WTC11 (cell line): ENCODE measurements around the gene IL18R1. TPM values are rescaled to one million over a fixed set of nuclear protein-coding genes. Genes with fewer than 3 reads are reported as not detected.

Source experiments
- ATAC-seq: fragments of 200-7000 bp; cut with Tn5 transposase; 2 replicates; pipeline ENCODE4 v1.10.0; 2021; ENCODE audit warnings: mild to moderate bottlenecking, moderate library complexity
- CTCF ChIA-PET: fragments of 300-600 bp; sonication (Branson Sonifier 250); formaldehyde crosslinking; loops from one replicate; lab custom pipeline; 2021; ENCODE audit warnings: antibody characterized with exemption; lab: Charles Lee
- POLR2A ChIA-PET: fragments of 350-600 bp; sonication (Branson Sonifier 250); formaldehyde crosslinking; loops from one replicate; lab custom pipeline; 2021; ENCODE audit warnings: antibody characterized with exemption; lab: Charles Lee
- DNase-seq: peaks from one replicate; pipeline ENCODE4 v3.0.0; 2021; ENCODE audit warnings: low spot score
- H3K27ac Mint-ChIP-seq: 2 replicates; pipeline ENCODE4 v1.8.0; 2021; ENCODE audit warnings: mixed read lengths
- H3K27me3 Mint-ChIP-seq: 2 replicates; pipeline ENCODE4 v1.8.0; 2021; ENCODE audit warnings: low read depth, mild to moderate bottlenecking, moderate library complexity, mixed read lengths
- H3K36me3 Mint-ChIP-seq: 2 replicates; pipeline ENCODE4 v1.8.0; 2021; ENCODE audit warnings: mixed read lengths
- H3K4me1 Mint-ChIP-seq: 2 replicates; pipeline ENCODE4 v1.8.0; 2022; ENCODE audit warnings: mixed read lengths
- H3K4me3 Mint-ChIP-seq: 2 replicates; pipeline ENCODE4 v1.8.0; 2021; ENCODE audit warnings: mild to moderate bottlenecking, moderate library complexity, mixed read lengths
- H3K9me3 Mint-ChIP-seq: 2 replicates; pipeline ENCODE4 v1.8.0; 2021; ENCODE audit warnings: mixed read lengths
- ATF3 ChIP-seq: sonication (generic); formaldehyde crosslinking; conservative IDR thresholded peaks from 2 replicates; pipeline ENCODE4 v1.8.1; 2022; ENCODE audit warnings: mild to moderate bottlenecking, missing genetic modification reagents
- CREB1 ChIP-seq: sonication (generic); formaldehyde crosslinking; IDR thresholded peaks from 2 replicates; pipeline ENCODE4 v1.8.0; 2023; ENCODE audit warnings: mild to moderate bottlenecking, missing genetic modification reagents
- E2F1 ChIP-seq: sonication (generic); formaldehyde crosslinking; IDR thresholded peaks from 2 replicates; pipeline ENCODE4 v1.8.0; 2022; ENCODE audit warnings: mild to moderate bottlenecking, missing genetic modification reagents
- EMX1 ChIP-seq: fragments of 250-450 bp; sonication (Bioruptor Pico); IDR thresholded peaks from 2 replicates; pipeline ENCODE4 v1.8.0; 2021; ENCODE audit warnings: mild to moderate bottlenecking
- FOXJ3 ChIP-seq: sonication (generic); formaldehyde crosslinking; IDR thresholded peaks from 2 replicates; pipeline ENCODE4 v1.9.0; 2021; ENCODE audit warnings: missing genetic modification reagents, mild to moderate bottlenecking, borderline replicate concordance
- HMGXB4 ChIP-seq: sonication (generic); formaldehyde crosslinking; IDR thresholded peaks from 2 replicates; pipeline ENCODE4 v1.8.1; 2023; ENCODE audit warnings: mild to moderate bottlenecking, moderate library complexity, missing genetic modification reagents
- IRF1 ChIP-seq: sonication (generic); formaldehyde crosslinking; IDR thresholded peaks from 2 replicates; pipeline ENCODE4 v1.8.0; 2023; ENCODE audit warnings: missing genetic modification reagents
- IRF2 ChIP-seq: sonication (generic); formaldehyde crosslinking; IDR thresholded peaks from 2 replicates; pipeline ENCODE4 v1.8.0; 2022; ENCODE audit warnings: low read depth, missing genetic modification reagents, borderline replicate concordance
- NFATC4 ChIP-seq: fragments of 250-450 bp; sonication (Bioruptor Pico); IDR thresholded peaks from 2 replicates; pipeline ENCODE4 v1.9.0; 2021; ENCODE audit warnings: mild to moderate bottlenecking
- OVOL2 ChIP-seq: fragments of 250-450 bp; sonication (Bioruptor Pico); IDR thresholded peaks from 2 replicates; pipeline ENCODE4 v1.9.0; 2021; ENCODE audit warnings: mild to moderate bottlenecking, borderline replicate concordance
- PRRX2 ChIP-seq: fragments of 250-450 bp; sonication (Bioruptor Pico); IDR thresholded peaks from 2 replicates; pipeline ENCODE4 v1.8.0; 2021; ENCODE audit warnings: mild to moderate bottlenecking
- RORB ChIP-seq: fragments of 250-450 bp; sonication (Bioruptor Pico); IDR thresholded peaks from 2 replicates; pipeline ENCODE4 v1.9.0; 2021; ENCODE audit warnings: mild to moderate bottlenecking
- ZNF317 ChIP-seq: sonication (generic); formaldehyde crosslinking; IDR thresholded peaks from 2 replicates; pipeline ENCODE4 v1.8.1; 2023; ENCODE audit warnings: low read depth, mild to moderate bottlenecking, moderate library complexity, missing genetic modification reagents, borderline replicate concordance
- ZNF532 ChIP-seq: fragments of 250-450 bp; sonication (Bioruptor Pico); IDR thresholded peaks from 2 replicates; pipeline ENCODE4 v1.9.0; 2021; ENCODE audit warnings: mild to moderate bottlenecking, borderline replicate concordance
- ZSCAN18 ChIP-seq: fragments of 250-450 bp; sonication (Bioruptor Pico); IDR thresholded peaks from 2 replicates; pipeline ENCODE4 v2.1.2; 2022; ENCODE audit warnings: mild to moderate bottlenecking, moderate library complexity
- total RNA-seq: library from RNA; stranded (reverse); gene quantifications from 3 replicates; pipeline ENCODE4 v1.2.3, GENCODE V29; 2021

Gene IL18R1
- total RNA-seq, 1 experiment from 2014 or later: not detected

GRCh38 chr2:102391565-102391964, 36.0 kb downstream of the IL18R1 start:
- H3K9me3 Mint-ChIP-seq: peaks cover 5% of the 10 kb centered on the region
- H3K36me3 Mint-ChIP-seq: no peaks in the 10 kb centered on the region
- no peak overlapping the region for H3K4me3 Mint-ChIP-seq

GRCh38 chr2:102392096-102392495, 36.5 kb downstream of the IL18R1 start:
- ATAC-seq (no peak), DNase-seq (no peak)
- no peak overlapping the region for H3K4me3 Mint-ChIP-seq
- no peak for TF ChIP-seq FOXJ3
- H3K27me3 Mint-ChIP-seq: no peaks in the 10 kb centered on the region
- no peaks in the 10 kb centered on the region for H3K4me1 Mint-ChIP-seq
- H3K9me3 Mint-ChIP-seq: peaks cover 4% of the 10 kb centered on the region; the same call in 1 of the 2 replicates
- no peak overlapping the region for H3K27ac Mint-ChIP-seq
- ChIA-PET CTCF (no interaction called here), POLR2A (no interaction called here)
- H3K36me3 Mint-ChIP-seq: no peaks in the 10 kb centered on the region

More at GRCh38 chr2:102391565-102391964, 36.0 kb downstream of the IL18R1 start:
- DNase-seq: no peak
- Mint-ChIP-seq H3K4me1 (no peaks in the 10 kb centered on the region), H3K27ac (no peak overlapping the region)
- no peak for TF ChIP-seq HMGXB4 (CRISPR knock-in tag)
- TF ChIP-seq ZNF317 (CRISPR knock-in tag): no peak
- no peak for TF ChIP-seq ZSCAN18 (CRISPR knock-in tag)
- TF ChIP-seq EMX1: no peak
- TF ChIP-seq IRF1 (CRISPR knock-in tag): no peak
- TF ChIP-seq NFATC4 (CRISPR knock-in tag): no peak
- no peak for TF ChIP-seq E2F1 (CRISPR knock-in tag)
- TF ChIP-seq RORB (CRISPR knock-in tag): no peak
- TF ChIP-seq, all 79 proteins: peak for 0
- ChIA-PET POLR2A (no interaction called here), CTCF (interaction anchor here (1.4 kb wide), 1 partner anchor 151 kb away, joined by 4 read pairs; no protein-coding TSS in a partner anchor)
- H3K27me3 Mint-ChIP-seq: no peaks in the 10 kb centered on the region
- no peak for ATAC-seq

GRCh38 chr2:102392942-102393341, 37.3 kb downstream of the IL18R1 start:
- no peaks in the 10 kb centered on the region for H3K27me3 Mint-ChIP-seq
- TF ChIP-seq PRRX2 (CRISPR knock-in tag) (no peak), OVOL2 (no peak), ZNF532 (CRISPR knock-in tag) (no peak), ATF3 (no peak), IRF2 (CRISPR knock-in tag) (no peak), CREB1 (CRISPR knock-in tag) (no peak), HMGXB4 (CRISPR knock-in tag) (no peak)
- no peaks in the 10 kb centered on the region for H3K4me1 Mint-ChIP-seq
- no peaks in the 10 kb centered on the region for H3K9me3 Mint-ChIP-seq
- POLR2A ChIA-PET: no interaction called here
- CTCF ChIA-PET: no interaction called here
- no peaks in the 10 kb centered on the region for H3K36me3 Mint-ChIP-seq
- DNase-seq: no peak
- no peak for ATAC-seq
- no peak overlapping the region for H3K4me3 Mint-ChIP-seq
- H3K27ac Mint-ChIP-seq: no peak overlapping the region
